ENCODE results near the gene CPNE7. TPM values are rescaled to one million over a fixed set of nuclear protein-coding genes. Genes with fewer than 3 reads are reported as not detected.
"Not testable (repeated sequence)": the region's sequence is repeated elsewhere in the genome, so short reads cannot be mapped to it uniquely, and the experiment has no call there.

CPNE7 gene
- total and polyA plus RNA-seq, 2 of the 8 experiments (the other 6 are each of a cell fraction or from before 2014, with no cell fraction given): 10.0 to 23.7 TPM

- no peak for TF ChIP-seq SIN3A (conservative IDR thresholded peaks at IDR 0.05 in 1 of 2, IDR thresholded peaks at IDR 0.05 in 1 of 2; ENCODE audit: low read depth in 1 of 2, low read length in 2 of 2)
- no peak for TF ChIP-seq TEAD4 (IDR thresholded peaks at IDR 0.05; ENCODE audit: low read depth, low read length)
- TF ChIP-seq KDM5A (IDR thresholded peaks at IDR 0.05; ENCODE audit: low read length): no peak
- no peak for TF ChIP-seq BRCA1 (IDR thresholded peaks at IDR 0.05; ENCODE audit: low read depth, low read length)
- no peak for TF ChIP-seq RAD21 (IDR thresholded peaks at IDR 0.05 in 1 of 2, conservative IDR thresholded peaks at IDR 0.05 in 1 of 2; ENCODE audit: low read depth in 2 of 2, low read length in 2 of 2)
- TF ChIP-seq CHD1 (IDR thresholded peaks at IDR 0.05; ENCODE audit: low read depth, low read length): no peak
- TF ChIP-seq GTF2F1 (IDR thresholded peaks at IDR 0.05; ENCODE audit: borderline replicate concordance, low read depth, low read length): no peak
Measured at GRCh38 chr16:89586853-89587252, 11.3 kb downstream of the CPNE7 start (continued).

- H2BK12ac ChIP-seq (ENCODE audit: low read depth, low read length); H3K27ac ChIP-seq (ENCODE audit: low read depth, low read length); H3K79me2 ChIP-seq (ENCODE audit: control insufficient read depth in 1 of 2, insufficient read depth in 2 of 2, low read length in 2 of 2); H2BK120ac ChIP-seq (replicated peaks; ENCODE audit: low read depth, low read length); H3K14ac ChIP-seq (ENCODE audit: insufficient read length); H4K20me1 ChIP-seq (replicated peaks in 1 of 2; ENCODE audit: control insufficient read depth in 1 of 2, insufficient read depth in 2 of 2, low read length in 2 of 2); H4K5ac ChIP-seq (ENCODE audit: insufficient read length, low read depth, low read length); H2BK20ac ChIP-seq (ENCODE audit: low read length); CTCF ChIA-PET (ENCODE audit: partially characterized antibody); H2AFZ ChIP-seq (ENCODE audit: low read length); H3K23ac ChIP-seq (ENCODE audit: insufficient read length); POLR2A ChIA-PET (ENCODE audit: partially characterized antibody); H3K56ac ChIP-seq (replicated peaks; ENCODE audit: insufficient read length, low read depth, low read length); H3K4me2 ChIP-seq (ENCODE audit: insufficient read depth in 1 of 2, low read depth in 2 of 2, low read length in 2 of 2); H3K9ac ChIP-seq (replicated peaks in 1 of 4; ENCODE audit: extremely low read depth in 1 of 4, low read depth in 3 of 4, low read length in 3 of 4); H4K91ac ChIP-seq (replicated peaks; ENCODE audit: insufficient read length, low read length); H3K79me1 ChIP-seq (ENCODE audit: low read depth, low read length); H2AK5ac ChIP-seq (ENCODE audit: low read depth, low read length); FAIRE-seq; H3K4ac ChIP-seq (replicated peaks; ENCODE audit: insufficient read length, low read depth, low read length); H2BK15ac ChIP-seq (ENCODE audit: low read length); H3K18ac ChIP-seq (ENCODE audit: extremely low read depth, low read length); H3K4me3 ChIP-seq (ENCODE audit: extremely low read depth in 1 of 4, insufficient read depth in 2 of 4, low read depth in 3 of 4, low read length in 4 of 4); H3K27me3 ChIP-seq (replicated peaks in 1 of 4; ENCODE audit: control insufficient read depth in 3 of 4, extremely low read depth in 1 of 4, insufficient read depth in 3 of 4, low read length in 3 of 4); H4K8ac ChIP-seq (ENCODE audit: extremely low read depth, insufficient read depth, low read length); H3K23me2 ChIP-seq (ENCODE audit: low read depth, low read length); H2BK5ac ChIP-seq (ENCODE audit: low read depth, low read length); DNase-seq (ENCODE audit: low read depth in 1 of 2, low spot score in 2 of 2); H3K4me1 ChIP-seq (replicated peaks in 1 of 4; ENCODE audit: control insufficient read depth in 3 of 4, insufficient read depth in 4 of 4, low read length in 3 of 4): not testable (repeated sequence)
- WGBS, 2 experiments (ENCODE audit: extremely low coverage in 1 of 2, insufficient coverage in 1 of 2, insufficient read length in 1 of 2, insufficient replicate concordance in 2 of 2, low coverage in 1 of 2, low lambda C conversion rate in 2 of 2, missing lambda C conversion rate in 1 of 2): 100% methylated on average over 3 of the region's 36 CpGs; no CpG with 5 or more reads in 1 of the 2 experiments
- H3K36me3 ChIP-seq (ENCODE audit: control insufficient read depth in 2 of 4, insufficient read depth in 4 of 4, low read length in 3 of 4): peaks cover 0 to 24% (median 5%) of the 10 kb centered on the region in 4 experiments; a peak in 4 of 8 replicates
- peaks cover 5 to 19% of the 10 kb centered on the region in 2 experiments; a peak in 3 of 4 replicates for H3K9me3 ChIP-seq (ENCODE audit: insufficient read depth in 2 of 2, low read depth in 1 of 2, low read length in 1 of 2)
Measured at GRCh38 chr16:89587676-89588075, 12.1 kb downstream of the CPNE7 start.

Data from H1 (cell line).